Renal cortical epithelial cell (primary cell): ENCODE results near the gene PTX3. TPM values are rescaled to one million over a fixed set of nuclear protein-coding genes. Genes with fewer than 3 reads are reported as not detected.
A peak's percentile ranks its signal among the peaks of the same experiment; 100 is the strongest.

Experiments used
- DNase-seq: peaks from one replicate; pipeline ENCODE4 v3.0.0-alpha.2; 2011; ENCODE audit warnings: low read depth
- total RNA-seq: library from RNA; depleted of rRNA; stranded (reverse); fragments of >200 nt; gene quantifications from 2 replicates; pipeline ENCODE4 v1.2.3, GENCODE V29; 2014

The PTX3 gene
- 2.5 and 12.5 TPM in 2 replicates for total RNA-seq

DNA sequence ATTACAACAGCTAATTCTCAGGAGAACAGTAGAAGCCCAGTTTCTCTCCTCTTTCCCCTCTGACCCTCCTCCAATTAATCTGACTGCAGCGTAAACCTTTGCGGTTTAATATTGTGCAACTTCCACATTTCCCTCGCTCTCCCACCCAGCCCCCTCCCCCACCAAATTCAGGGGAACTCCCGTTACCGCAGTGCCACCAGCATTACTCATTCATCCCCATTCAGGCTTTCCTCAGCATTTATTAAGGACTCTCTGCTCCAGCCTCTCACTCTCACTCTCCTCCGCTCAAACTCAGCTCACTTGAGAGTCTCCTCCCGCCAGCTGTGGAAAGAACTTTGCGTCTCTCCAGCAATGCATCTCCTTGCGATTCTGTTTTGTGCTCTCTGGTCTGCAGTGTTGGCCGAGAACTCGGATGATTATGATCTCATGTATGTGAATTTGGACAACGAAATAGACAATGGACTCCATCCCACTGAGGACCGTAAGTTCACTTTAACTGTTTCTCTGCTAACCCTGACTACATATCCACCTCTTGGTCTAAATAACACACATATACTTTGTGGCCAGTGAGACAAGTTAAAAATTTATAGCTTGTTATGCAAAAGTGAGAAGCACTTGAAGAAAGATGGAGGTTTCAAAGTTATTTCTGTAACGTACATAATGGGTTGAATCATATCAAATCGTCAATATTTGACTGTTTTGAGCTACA, at the start of gene PTX3:
PTX3 (plus strand) TSS at position 268 of the 709 bp plus-strand sequence; CDS start at position 352, 84 bp downstream.
- DNase-seq: peak; percentile 90

DNA sequence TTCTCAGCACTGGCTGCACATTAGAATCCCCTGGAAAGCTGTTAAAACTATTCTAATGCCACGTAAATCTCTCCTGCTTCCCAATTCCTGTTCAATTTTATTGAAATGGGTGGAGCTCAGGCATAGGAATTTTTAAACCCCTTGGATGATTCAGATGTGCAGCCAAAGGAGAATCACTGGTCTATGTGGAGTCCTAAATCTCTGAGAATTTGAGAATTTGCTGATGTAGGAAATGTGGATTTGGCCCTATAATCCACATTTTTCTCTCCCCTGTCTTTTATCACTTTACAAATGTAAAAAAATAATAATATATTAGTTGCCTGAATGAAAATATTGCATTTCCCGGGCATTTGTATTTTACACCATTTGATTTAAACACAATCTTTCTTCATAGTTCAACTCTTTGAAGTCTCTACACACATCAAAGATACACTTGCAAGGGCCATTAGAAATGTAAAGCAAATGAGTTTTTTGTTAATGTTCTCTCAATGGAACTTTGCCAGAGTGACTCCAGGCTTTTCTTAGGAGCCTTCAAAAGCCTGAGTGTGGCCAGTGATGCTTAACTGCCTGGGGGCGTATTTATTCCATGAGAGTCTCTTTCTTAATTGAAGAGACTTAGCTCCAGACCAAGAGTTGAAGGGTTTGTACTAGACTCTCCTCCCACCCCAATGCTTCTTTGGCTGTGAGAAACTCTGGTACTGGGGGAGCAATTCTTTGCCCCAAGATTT, 48.8 kb upstream of the PTX3 start:
- DNase-seq: peak; percentile 87

DNA sequence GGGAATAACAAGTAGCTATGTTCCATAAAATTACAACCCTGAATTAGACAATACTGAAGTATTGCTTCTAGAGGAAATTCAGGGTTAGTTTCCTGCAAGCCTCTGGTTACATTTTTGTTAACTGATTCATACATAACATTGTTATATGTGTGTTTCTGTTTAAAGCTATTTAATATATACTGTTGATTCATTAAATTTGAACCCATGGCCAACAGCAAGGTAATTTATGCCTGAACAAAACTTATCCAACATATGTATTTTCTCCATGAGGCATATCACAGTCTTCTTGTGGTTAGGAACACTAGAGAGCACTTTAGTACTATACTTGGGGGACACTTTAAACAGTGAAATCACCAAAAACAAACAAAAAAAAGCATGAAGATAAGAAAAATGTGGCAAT, 47.7 kb upstream of the PTX3 start:
- DNase-seq: peak; percentile 14

DNA sequence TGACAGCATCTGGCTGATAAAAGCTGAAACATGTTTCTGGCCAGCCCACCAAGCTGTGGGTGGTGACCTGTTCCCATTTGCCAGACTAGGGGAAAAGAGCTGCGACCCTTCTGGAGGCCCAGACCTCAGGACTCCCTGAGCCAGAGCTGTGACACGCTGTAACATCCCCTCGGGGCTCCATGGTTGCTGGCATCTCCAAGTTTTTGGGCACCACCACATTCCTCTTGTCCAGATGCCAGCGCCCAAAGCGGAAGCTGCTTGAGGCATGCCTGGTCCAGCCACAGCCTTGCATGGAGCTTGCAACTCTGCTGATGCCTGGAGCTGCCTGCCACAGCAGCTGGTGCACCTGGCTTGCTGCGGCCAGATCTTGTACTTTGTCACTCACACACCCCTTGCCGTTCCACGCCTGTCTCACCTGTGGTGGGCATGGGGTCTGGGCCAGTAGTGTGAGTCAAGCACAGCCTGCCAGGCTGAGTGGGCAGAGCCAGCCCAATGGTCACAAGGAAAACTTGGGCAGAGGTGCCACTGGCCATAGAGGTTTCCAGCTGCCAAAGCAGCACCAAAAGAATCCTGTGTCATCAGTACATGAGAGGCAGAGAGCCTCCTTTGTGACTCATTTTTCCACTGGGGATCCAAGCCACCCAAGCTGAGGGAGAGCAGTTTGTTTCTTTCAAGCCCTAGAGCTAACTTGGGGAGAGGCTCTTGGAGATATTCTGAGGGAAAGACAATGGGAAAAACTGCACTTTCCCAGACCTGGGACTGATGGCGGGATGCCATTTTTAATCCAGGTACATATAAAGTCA, 45.7 kb upstream of the PTX3 start:
- no peak for DNase-seq

DNA sequence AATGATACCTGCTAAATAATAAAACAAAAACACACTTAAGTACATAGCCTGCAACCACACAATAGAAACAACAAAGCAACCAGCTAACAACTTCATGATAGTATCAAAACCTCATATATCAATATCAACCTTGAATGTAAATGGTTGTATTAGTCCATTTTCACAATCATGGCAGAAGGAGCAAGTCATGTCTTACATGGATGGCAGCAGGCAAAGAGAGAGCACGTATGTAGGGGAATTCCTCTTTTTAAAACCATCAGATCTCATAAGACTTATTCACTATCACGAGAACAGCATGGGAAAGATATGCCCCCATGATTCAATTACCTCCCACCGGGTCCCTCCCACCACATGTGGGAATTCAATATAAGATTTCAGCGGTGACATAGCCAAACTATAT, 44.5 kb upstream of the PTX3 start:
- no peak for DNase-seq

DNA sequence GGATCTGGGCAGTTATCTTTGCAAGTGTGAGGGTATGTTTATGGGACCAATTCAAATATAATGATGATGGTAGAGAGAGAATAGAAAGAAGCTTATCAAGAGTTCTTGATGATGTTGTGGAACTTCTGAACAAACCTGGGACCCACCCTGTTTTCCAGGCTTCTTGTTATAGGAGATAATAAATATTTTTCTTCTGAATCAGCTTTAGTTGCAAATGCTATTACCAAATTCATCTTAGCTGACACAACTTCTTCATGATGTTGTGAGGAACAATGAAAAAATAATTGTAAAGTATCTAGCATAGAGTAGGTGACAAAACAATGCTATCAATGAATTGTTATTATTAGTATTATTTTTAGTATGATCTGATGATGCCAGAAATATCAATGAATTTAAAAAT, 43.5 kb upstream of the PTX3 start:
- no peak for DNase-seq

DNA sequence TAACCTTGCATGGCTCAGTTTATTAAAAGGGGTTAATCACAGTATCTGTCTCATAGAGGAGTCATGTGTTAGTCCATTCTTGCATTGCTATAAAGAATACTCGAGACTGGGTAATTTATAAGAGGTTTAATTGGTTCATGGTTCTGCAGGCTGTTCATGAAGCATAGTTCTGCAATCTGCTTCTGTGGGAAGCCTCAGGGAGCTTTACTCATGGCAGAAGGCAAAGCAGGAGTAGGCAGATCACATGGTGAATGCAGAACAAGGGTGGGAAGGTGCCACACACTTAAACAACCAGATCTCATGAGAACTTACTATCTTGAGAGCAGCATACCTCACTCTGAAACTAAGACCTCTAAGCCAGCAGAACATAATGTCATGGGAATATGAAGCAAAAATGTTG, 42.2 kb upstream of the PTX3 start:
- no peak for DNase-seq

DNA sequence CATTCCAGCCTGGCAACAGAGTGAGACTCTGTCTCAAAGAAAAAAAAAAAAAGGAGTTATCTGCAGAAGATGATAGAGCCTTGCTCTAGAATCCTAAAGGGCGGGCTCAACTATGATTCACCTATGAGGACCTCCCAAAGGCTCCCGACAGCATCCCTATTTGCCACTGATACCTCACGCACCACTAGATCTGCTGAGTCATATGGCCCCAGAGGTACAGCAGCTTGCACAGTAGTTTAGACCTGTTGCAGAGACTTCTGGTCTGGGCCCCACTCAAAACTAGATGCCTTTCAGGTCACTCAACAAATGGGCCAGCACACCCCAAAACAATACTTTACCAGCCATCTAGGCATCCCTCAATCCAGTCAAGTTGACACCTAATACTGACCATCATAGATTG, 38.1 kb upstream of the PTX3 start:
- DNase-seq: no peak

DNA sequence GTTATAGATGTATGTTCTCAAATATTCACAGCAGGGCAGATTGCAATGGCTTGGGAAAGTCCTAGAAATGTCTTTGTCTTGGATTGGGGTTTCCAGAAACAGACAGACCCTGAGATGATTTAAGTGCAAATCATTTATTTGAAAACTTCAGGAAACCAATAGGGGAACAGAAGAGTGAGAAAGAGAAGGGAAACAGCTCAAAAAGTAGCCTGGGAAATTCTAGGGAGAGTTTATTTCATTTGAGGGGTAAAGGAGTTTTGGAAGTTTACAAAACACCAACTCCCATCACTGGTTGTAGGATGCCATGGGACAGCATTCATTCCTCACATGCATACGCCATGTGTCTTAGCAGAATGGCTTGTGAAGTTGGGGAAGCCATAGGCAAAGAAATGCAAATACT, 32.3 kb upstream of the PTX3 start:
- DNase-seq: no peak

DNA sequence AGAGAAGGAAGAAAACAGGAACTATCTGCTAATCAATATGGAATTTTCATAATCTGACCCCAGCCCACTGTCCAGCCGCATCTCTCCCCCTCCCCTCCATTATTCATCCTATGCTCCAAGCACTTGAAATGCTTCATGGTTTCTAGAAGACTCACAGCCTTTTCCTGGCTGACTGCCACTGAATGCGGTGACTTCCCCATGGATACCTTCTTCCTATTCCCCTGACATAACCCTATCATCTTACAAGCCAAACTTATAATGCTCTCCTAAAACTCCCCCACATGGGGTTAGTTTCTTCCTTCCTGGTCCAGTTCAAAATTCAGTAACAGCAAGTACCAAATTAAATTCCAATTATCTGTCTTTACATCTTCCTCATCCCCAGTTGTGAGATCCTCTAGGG, 31.2 kb upstream of the PTX3 start:
- DNase-seq: peak; percentile 18

DNA sequence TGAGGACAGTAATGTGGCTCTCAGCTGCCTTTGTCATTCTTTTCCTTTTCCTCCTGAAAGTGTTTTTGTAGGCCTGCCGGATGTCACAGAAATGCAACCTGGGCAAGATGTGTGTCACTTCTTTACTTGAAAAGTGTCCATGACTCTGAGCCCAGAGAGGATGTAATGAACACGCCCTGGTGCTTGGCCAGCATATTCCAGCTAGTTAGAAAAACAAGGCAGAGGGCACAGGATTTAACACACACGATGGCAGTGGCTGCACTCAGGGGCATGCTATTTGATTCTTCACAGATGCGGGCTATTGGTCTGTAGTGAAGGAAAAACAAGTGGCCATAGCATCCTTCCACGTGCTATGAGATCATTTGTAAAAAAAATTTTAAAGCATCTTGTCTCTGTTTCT, 30.3 kb upstream of the PTX3 start:
- no peak for DNase-seq

DNA sequence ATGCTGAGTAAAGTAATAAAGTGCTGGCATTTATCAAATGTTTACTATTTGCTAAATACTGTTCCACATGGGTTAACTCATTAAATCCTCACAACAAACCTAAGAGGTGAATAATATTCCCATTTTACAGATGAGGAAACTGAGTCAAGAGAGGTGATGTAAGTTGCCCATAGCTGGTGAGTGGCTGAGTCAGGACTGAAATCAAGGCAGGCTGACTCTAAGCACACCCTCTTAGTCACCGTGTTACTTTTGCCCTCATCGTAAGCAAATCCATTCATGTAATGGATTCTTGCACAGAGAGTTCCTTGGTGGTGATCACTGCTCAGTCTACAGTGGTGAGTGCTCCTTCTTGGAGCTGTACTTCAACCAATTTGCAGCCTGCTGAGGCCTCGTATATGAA, 28.9 kb upstream of the PTX3 start:
- no peak for DNase-seq

DNA sequence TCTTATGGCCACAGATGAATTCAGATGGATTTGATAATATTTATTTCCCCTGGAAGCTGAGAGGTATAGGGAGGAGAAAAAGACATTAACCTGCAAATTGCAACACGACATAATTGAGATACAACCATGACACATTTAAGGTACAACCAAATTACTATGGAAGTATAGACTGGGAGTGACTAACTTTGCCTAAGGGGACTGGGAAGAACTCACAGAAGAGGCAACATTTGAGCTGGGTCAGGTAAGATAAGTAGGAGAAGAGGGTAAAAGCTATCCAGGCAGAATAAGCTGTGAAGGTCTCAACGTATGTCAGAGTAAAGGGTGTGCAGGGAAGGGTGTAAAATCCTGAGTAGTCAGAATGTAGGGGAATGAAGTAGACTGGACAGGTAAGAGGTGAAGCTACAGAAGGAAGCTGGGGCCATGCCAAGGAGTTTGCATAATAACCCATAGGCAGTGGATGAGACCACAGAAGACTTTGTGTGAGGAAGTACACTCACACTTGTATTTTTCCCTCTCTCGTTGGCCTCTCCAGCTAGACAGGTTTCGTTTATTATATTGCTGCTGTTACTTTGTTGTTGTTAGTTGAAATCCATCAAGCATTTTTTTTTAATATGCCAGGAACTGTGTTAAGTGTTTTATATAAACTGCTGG, 28.0 kb upstream of the PTX3 start:
- no peak for DNase-seq

DNA sequence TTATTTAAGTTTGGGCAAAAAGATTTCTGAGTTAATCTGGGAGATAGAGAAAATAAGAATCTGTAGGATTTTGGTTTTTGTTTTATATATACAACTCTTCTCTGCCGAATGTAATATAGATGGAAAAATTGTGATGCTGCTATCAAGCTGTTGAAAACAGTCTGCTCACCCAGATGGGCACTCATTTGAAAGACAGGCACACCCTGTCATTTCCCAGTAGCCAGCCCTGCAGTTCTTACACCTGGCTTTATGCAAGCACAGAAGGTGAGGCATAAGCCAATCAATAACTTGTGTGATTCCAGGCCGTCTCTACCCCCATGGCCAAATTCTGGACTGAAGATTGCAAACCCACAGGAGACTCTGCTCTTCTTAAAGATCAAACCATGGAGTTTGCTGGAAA, 27.1 kb upstream of the PTX3 start:
- no peak for DNase-seq

DNA sequence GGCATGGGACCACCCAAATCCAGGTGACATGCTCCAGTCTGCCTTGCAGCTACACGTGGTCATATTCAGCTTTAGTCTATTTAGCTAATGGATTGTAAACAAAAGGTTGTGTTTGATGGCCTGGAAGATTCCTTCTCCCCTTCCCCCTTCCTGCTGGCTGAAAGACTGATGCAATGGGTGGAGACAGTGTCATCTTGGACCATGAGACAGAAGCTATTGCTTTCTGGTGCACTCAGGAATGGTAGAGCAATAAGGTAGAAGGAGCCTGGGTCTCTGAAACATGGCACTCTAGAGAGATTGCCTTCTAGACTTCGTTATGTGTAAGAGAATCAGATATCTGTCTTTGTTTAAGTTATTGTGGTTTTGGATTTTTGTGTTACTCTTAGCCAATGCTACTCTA, 25.7 kb upstream of the PTX3 start:
- no peak for DNase-seq

DNA sequence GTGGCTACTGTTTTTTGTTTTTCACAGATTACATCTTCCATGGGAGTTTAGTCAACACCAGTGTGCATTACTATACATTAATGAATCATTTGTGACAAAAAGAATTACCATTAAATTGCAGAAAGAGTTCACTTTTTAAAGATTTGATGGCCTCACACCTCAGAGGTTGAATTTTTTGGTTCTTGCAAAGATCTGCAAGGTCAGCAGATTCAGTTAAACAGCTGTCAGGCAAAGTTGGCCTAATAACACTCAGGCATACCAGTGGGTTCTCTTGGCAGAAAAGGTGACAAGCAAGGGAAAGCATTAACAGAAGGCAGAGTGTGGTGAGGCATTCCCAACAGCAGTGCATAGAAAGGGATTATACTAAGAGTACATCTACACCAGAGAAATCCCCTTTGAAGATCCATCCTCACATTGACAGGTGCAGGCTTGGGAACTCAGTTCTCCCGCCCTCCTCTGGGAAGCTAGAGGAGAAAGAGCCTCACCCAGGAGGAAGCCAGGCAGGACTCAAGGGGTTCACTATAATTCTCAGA, 24.3 kb upstream of the PTX3 start:
- no peak for DNase-seq

DNA sequence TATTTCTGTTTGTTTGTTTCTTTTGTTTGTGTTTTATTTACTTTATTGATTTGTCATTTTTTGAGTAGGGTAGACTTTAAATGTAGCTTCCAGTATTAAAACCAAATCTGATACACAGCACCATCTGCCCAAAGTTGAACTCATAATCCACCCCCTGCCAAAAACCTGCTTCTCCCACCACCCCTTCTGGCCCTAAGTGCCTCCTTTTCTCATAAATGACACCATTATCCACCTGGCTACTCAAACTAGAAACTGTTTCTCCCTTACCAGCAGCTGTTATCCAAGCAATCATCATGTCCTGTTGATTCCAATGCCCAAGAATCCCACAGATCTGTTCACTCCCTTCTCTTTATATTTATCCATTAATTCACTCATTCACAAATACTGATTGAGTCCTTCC, 21.8 kb upstream of the PTX3 start:
- DNase-seq: no peak

DNA sequence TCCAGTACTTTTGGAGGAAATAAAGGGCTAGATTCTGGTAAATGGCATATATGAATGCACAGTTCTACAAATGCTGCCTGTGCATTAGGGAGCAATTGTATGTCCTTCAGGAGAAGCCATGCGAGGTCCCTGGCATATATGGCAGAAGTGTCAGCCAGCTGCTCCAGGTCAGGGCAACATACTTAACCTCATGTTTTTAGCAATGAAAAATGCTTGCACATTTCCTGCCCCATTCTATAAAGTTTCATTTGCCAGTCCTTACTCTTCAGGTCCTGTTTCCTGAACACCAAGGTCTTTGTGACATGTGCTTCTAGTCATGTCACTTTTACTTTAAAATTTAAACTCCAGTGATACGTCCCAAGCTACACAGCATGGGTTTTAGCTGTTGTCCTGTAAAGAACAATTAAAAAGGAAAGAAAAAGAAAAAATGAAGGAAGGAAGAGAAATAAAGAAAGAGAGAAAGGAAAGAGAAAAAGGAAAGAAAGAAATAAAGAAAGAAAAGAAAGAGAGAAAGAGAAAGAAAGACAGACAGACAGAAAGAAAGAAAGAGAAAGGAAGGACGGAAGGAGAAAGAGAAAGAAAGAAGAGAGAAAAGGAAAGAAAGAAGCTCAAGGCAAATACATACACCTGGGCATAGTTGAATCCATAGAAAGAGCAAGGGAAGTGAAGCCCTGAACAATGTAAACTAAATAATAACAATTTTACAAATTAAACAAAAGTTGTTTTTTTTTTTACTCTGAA, 20.1 kb upstream of the PTX3 start:
- DNase-seq: no peak

DNA sequence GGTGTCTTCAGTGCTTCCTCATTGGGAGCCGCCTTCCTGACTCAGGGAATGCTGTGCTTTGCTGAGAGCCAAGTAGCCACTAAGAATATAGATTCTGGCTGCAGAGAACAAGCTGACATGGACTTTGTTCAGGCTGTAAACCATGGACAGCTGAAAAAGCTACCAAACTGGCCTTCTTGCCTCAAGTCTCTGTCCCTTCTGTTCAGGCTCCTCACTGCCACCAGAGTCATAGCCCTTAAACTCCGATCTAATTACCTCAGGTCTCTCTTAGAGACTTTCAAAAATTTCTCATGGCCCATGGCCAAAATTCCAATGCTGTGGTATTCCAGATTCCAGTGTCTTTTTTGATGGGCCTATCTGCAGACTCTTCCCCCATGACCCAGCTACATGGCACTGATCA, 19.4 kb upstream of the PTX3 start:
- DNase-seq: peak; percentile 19

DNA sequence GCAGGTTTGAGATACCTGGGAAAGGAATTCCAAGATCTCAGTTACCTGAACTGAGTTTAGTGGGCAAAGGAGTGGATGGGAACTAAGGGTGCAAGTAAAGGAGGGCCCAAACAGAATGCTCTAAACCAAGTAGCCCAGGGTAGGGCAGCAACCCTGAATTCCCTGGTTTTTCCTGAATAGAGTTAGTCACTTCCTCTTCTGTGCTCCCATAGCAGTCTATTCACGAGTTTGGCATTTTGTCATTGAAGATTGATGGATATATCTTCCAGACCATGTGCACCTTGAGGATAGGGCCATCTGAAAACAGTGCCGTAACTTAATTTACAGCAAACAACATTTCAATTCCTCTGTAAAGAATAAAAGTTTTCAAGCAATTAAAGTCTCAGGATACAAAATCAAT, 18.5 kb upstream of the PTX3 start:
- DNase-seq: peak; percentile 38

DNA sequence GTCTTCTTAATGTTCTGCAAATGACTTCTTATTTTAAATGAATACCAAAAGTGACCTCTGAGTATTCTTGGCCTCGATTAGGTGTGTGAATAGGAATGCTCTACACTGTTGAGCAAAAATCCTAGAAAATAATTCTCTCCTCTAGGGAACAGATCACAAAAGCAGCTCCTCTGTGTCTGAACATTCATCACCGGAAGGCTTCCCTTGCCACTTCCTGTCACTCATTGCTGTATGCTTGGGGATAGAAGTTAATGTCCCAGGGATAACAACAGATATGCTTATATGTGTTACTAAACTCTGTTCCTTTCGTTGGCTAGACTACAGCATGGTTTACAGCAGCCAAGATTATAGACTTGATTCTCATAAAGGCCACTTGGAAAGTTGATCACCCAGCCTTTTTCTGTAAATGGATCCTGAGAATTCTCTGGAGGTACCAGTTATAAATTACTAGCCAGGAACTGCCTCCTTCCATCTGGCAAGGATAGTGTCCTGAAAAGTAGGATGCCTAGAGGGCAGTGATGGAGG, 16.0 kb upstream of the PTX3 start:
- no peak for DNase-seq
